Ovary (tissue), 3 donors: Measurements from ENCODE around the gene FGFBP2.

Experiments used
- EP300 ChIP-seq: sonication (generic); formaldehyde crosslinking; IDR thresholded peaks from one replicate; pipeline ENCODE4 v1.6.1; 2017; ENCODE audit warnings: antibody characterized with exemption
- POLR2A ChIP-seq: fragments of 450-650 bp; IDR thresholded peaks from one replicate; pipeline ENCODE4 v1.6.1; 2017; ENCODE audit warnings: antibody characterized with exemption, mild to moderate bottlenecking, moderate library complexity
- TF ChIP-seq, protein P1 (sequence below), 3 donors: fragments of 450-650 bp in 2 of 3; fragments of 200-600 bp in 1 of 3; IDR thresholded peaks; one replicate each; pipeline versions ENCODE4 v1.5.1 to v1.8.0; 2016 to 2022; ENCODE audit warnings: antibody characterized with exemption in 3 of 3, mild to moderate bottlenecking in 1 of 3
- donor health status: DM: no; HTN: no; CAD: no.

DNA sequence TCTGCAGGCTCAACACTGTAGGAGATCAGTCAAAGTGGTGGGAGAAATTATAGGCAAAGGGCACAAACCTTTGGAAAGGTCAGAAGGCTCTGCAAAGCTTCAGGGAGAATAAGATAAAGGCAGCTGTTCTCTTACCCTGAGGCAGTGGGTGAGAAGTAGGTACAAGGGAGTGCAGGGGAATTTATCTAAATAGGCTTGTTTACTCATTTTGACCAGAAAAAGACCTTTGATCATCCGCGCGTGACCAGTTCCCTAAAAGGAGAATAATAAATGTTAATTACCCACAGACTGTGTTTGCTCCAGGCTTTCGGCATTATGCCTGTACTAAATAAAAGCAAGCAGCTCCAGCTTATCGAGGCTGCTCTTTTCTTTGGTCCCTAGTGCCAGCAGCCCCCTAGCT lies 9.3 kb downstream of the FGFBP2 start:
- TF ChIP-seq, protein P1, sequence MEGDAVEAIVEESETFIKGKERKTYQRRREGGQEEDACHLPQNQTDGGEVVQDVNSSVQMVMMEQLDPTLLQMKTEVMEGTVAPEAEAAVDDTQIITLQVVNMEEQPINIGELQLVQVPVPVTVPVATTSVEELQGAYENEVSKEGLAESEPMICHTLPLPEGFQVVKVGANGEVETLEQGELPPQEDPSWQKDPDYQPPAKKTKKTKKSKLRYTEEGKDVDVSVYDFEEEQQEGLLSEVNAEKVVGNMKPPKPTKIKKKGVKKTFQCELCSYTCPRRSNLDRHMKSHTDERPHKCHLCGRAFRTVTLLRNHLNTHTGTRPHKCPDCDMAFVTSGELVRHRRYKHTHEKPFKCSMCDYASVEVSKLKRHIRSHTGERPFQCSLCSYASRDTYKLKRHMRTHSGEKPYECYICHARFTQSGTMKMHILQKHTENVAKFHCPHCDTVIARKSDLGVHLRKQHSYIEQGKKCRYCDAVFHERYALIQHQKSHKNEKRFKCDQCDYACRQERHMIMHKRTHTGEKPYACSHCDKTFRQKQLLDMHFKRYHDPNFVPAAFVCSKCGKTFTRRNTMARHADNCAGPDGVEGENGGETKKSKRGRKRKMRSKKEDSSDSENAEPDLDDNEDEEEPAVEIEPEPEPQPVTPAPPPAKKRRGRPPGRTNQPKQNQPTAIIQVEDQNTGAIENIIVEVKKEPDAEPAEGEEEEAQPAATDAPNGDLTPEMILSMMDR (IDR thresholded peaks at IDR 0.05), result no peak
- TF ChIP-seq POLR2A (no peak), EP300 (no peak)
